Left lobe of liver (tissue), 1 donor: ENCODE data around the gene C4orf17. TPM values are rescaled to one million over a fixed set of nuclear protein-coding genes. Genes with fewer than 3 reads are reported as not detected.

Source experiments
- total RNA-seq: library from RNA; stranded (reverse); gene quantifications from one replicate; pipeline ENCODE4 v1.2.1, GENCODE V29; 2021
- donor health status: DM: no; HTN: yes; CAD: no.

C4orf17 gene
- total RNA-seq, 1 donor from 2014 or later, result not detected

Other genes starting within 250 kb of the C4orf17 start
- 355 TPM for gene ADH1A, start 220.0 kb upstream of the C4orf17 start, total RNA-seq
- 4,370 TPM for gene ADH1B, start 189.6 kb upstream of the C4orf17 start, total RNA-seq
- 522 TPM for gene ADH1C, start 158.3 kb upstream of the C4orf17 start, total RNA-seq
- not detected for gene ADH7, start 75.7 kb upstream of the C4orf17 start, total RNA-seq
- gene TRMT10A, start 53.0 kb downstream of the C4orf17 start, total RNA-seq, result 4.6 TPM
- gene MTTP, start 63.8 kb downstream of the C4orf17 start, total RNA-seq, result 103 TPM
- gene C4orf54, start 146.8 kb downstream of the C4orf17 start, total RNA-seq, result not detected